G401.6 (cell line): ENCODE results near the gene MPI.

Experiments
- FAIRE-seq: peaks from 2 replicates; lab custom pipeline; 2012; peaks lifted over from hg19 to GRCh38; lab: Jason Lieb, UNC

The MPI gene

DNA sequence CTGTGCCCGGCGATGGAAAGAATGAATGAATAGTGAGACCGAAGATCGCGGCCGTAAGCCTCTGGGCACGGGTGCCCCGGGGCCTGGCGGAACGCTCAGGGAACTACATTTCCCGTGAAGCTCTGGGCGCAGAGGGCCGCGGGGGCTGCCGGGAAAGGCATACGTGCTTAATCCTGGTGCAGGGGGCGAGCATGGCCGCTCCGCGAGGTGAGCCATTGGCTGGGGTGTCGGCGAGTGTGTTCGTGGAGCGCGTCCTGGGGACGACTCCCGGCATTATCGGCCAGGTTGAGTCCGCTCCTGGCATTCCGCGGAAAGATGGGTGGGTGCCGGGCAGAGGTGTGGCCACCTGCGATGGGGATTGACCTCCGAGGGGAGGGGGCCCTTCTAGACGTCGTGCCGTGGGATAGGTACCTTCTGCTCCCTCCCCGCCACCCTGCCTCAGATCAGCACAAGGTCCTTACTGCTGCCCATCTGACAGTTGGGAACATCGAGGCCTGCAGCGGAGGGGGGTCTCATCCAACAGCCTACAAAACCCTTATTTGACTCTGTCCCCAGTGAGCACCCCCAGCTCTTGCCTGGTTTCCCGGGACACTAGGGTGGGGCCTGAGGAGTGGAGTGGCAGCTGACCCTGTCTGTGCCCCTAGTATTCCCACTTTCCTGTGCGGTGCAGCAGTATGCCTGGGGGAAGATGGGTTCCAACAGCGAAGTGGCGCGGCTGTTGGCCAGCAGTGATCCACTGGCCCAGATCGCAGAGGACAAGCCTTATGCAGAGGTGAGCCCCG is at the start of gene MPI:
TSS of gene MPI (plus strand) at position 160 of the 782 bp plus-strand sequence. CDS start at position 192, 32 bp downstream.
- FAIRE-seq, result peak; percentile 13

DNA sequence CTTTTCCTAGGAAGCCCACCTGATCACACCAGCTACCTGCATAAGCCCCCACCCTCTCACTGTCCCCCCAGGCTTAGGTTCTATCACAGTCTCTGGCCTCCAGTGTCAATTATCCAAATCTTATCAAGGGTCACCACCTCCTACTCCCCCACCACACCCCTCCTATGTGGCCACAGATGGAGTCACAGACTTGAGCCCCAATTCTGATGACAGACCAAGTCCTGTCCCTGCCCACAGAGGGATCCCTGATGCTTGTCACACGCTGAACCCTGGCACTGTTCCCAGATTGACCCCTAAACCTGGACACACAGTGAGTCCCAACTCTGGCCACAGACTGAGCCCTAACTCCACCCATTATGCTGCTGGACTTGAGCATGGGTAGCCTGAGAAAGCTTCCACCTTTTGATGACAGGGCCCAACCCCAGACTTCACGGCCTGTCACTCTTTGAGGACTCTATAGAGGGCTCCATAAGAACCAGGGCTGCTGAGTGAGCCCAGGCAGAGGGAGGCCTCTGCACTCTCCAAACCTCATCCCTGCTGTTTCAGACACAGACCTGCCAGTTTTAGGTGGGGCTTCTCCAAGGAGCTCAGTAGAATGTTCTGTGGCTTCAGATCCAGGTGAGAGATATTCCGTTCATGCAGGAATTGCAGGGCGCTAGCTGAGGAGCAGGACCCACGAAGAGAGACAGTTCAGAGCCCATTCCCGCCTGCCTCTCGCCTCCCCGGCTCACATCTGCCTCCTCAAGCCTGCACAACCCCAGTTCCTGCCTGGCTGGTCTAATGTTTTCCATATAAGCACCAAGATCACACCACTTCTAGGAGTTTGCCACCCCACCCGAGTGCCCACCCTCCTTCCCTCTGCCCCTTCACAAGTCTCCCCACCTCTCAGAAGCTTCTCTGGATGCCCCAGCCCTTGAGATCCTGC is 48.7 kb upstream of the MPI start:
- no peak for FAIRE-seq

- no peak for FAIRE-seq
These were observed 47.9 kb upstream of the MPI start for GRCh38 chr15:74841891-74842373.

DNA sequence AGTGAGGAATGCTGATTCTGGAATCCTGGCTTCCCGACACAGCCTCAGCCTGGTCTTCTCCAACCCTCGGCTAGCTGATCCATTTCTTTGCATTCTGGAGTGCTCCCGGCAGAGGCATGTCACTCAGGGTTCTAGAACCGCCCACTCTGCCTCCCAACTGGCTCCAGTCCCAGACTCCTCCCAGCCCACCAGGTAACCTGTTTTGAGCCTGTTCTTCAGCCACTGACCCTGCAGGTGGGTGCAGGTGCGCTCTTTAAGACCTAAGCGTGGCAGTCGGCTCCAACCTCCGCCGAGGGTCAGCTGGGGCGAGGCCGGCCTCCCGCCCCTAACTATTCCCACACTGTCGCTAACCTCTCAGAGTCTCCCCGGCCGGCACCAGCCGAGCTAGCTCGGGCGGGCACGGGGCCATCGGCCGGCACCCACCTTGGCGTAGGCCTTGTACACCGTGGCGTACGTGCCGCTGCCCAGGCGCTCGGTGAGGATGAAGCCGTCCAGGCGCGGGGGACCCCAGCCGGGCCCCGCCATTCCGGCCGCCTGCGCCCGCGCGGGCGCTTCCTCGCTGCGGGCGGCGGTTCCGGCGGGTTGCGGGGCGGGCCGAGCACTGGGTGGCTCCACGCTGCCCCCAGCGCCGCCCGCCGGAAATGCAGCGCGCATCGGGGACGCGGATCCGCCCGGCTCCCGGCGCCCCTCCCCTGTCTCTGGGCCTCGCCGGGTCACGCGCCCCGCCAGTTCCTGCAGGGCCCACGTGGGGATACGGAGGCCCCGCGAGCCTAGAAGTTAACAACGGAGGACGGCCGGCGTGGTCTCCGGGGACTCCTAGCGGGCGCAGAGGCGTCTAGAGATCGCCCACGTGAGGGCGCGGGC is 47.0 kb upstream of the MPI start, which contains the start of gene ULK3:
TSS of gene ULK3 (minus strand) at position 576 of the 864 bp plus-strand sequence. CDS start at position 525, 51 bp downstream.
- peak; percentile 58 for FAIRE-seq

- no peak for FAIRE-seq
These were observed 46.4 kb upstream of the MPI start for GRCh38 chr15:74843445-74843828.

DNA sequence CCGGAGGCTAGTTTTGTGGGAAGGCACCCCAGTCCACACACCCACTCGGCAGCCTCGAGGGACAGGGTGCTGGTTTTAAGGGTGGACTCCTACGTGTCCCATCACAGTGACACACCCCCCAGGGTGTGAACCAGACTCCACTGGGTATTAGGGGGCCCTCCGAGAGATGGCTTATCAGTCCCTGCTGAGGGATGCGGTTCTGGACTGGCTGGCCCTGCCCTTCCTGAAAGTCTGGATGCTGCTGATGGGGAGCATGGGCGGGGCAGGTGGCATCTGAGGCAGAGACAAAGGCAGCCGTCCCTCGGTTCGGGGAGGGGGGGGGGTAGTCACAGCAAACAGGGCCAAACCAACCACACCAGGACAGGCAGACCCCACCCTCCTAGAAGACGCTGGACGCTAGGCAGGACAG is 45.9 kb upstream of the MPI start:
- no peak for FAIRE-seq

DNA sequence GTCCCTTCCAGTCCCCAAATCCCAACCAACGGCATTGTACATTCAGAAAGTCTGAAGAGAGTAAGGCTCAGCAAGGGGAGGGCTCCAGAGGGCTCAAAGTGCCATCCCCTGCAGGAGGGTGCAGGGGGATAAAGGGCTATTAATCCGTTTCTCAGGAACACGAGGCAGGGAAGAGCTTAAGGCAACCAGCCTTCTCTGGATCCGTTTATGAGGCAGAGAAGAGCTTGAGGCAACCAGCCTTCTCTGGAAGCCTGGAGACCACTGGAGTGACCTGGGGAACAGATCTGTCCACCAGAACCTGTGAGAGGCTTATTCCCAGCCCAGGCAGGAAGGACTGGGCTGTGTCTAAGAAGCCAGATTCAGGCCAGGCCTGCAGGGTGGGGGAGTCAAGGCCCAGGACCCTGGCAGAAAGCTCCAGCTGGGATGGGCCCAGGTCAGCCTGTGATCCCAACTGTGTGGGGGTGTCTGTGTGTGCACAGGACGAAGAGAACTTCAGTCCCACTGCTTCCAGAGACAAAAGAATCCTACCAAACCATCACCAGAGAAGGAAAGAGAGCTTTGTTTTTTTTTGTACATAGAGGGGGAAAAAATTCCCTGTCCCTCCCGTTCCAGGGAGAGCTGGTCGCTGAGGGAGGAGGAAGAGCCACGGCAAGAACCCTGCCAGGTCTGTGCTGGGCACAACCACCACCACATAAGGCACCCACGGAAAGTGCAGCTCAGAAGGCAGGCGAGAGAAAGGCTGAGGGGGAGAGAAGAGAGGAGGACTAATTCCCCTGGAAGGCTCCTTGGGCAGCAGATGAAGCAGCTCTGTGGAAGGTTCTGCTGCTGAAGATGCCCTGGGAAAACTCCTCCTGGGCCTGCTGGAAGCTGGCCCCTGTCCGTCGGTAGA is 45.3 kb upstream of the MPI start:
- FAIRE-seq, result no peak

GRCh38 chr15:74845208-74845568 is 44.7 kb upstream of the MPI start:
- FAIRE-seq, result no peak

DNA sequence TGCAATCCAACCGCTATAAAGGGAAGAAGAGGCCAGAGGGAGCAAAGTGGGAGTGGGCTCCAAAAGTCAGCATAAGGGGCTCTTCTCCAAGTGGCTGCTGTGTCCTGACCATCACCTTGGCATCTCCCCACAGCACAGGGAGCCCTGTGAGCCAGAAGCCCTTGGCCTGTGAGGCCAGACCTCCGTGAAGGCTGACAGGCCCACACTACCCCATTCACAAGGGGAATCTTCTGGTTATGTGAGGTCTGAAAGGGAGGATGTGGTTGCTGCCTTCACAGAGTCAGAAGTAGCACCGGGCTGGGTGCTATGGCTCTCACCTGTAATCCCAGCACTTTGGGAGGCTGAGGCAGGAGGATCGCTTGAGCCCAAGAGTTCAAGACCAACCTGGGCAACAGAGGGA is 44.3 kb upstream of the MPI start:
- FAIRE-seq, result no peak

DNA sequence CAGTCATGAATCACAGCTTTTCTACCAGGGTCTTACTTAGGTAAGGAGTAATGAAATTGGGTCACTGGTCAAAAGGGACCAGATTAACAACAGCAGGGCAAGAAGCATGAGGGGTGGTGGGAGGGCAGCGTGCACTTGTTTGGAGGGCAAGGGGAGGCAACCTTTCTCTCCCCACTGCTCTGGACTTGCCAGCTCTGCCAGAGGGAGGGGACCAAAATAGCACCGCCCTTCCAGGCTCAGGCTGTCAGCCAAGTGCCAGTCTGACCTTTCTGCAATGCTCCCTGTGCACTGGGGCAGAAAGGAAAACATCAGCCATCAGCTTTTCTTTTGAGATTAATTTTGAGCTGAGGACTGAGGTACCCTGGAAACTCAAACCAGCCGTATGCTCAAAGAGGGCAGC is 42.4 kb upstream of the MPI start:
- FAIRE-seq, result no peak

DNA sequence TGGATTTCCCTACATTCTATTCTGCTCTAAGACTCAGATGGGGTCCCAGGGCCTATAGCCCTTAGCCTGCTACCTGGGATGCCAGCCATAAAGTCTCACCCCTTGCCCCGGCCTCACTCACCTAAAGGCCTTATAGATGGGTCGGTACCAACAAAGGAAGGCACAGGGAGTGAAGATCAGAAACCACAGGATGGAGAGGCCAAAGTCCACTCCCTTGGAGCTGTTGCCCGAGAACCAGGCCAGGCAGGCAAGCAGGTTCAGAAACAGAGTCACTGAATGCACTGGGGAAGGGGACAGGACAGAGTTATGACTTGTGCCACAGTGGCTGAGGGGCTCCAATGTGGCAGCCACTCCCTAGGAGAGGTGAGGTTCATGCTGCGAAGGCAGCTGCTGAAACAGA is 39.4 kb upstream of the MPI start:
- no peak for FAIRE-seq

DNA sequence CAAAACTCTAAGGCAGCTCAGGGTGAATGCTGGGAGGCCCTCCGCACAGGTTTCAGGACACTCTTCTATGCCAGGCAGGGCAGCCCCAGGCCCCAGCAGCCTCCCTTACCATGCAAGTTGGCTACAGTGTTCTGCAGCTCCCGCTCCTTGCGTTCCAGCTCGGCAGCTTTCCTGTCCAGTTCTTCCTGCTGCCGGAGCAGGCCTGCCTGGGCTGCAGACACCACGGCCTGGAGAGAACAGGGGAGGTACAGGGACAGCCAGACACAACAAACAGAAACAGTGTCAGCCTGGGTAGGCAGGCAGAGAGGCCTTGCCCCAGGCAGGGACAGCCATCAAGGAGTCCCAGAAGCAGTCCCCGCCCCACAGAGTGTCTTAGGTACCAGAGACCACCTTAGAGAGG is 37.9 kb upstream of the MPI start:
- no peak for FAIRE-seq

- FAIRE-seq, result no peak
These were observed 35.3 kb upstream of the MPI start for GRCh38 chr15:74854453-74855022.

DNA sequence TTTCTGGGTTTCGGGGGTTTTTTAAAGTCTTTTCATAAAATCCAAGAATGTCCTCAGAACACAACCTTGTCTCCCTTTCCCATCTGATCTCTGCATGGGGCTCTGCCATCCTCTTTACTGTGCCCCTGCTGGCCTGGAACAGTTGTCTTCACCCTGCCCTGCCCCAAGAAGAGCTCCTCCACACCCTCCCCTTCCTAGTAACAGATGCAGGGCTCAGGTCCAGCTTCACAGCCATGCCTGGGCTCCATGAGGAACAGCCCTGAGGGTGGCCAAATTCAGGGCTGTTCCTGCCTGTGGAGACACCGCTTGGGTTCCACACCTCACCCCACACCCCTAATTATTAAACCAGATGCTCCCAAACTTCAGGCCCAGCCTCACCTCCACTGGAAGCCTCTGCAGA is 34.0 kb upstream of the MPI start:
- no peak for FAIRE-seq

DNA sequence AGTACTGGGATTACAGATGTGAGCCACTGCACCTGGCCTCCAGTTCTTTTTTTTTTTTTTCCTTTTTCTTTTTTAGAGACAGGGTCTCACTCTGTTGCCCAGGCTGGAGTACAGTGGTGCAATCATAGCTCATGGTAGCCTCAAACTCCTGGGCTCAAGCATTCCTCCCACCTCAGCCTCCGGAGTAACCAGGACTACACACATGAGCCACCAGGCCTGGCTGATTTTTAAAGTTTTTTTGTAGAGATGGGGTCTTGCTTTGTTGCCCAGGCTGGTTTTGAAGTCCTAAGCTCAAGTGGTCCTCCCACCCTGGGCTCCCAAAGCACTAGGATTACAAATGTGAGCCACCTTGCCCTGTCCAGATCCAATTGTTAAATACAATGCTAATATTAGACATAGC is 33.3 kb upstream of the MPI start:
- no peak for FAIRE-seq

DNA sequence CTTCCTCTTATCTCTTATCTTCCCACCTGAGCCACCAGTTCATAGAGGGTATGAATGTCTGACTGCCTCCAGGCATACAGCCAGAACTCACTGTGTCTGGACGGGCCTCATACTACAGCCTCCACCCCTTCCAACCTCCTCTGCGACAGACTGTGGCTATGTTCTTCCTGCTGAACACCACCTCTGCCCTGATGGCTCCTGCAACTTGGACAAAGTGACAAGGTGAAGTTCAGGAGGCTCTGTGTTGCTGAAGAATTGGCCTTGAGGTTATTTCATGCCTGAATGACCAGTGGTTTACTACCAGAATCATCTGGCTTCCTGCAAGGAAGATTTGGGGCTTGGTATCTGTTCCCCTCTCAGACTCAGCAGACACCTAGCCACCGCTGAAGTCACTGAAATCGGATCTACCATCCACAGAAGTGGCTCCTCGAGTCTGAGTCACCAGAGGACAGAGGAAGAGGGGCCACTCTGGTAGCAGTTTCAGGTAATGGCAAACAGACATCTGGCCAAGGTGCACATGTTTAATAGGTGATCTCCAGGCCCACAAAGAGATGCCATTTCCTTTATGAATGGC is 32.7 kb upstream of the MPI start:
- FAIRE-seq, result no peak

- FAIRE-seq, result no peak
These were observed 32.0 kb upstream of the MPI start for GRCh38 chr15:74857671-74858368.

DNA sequence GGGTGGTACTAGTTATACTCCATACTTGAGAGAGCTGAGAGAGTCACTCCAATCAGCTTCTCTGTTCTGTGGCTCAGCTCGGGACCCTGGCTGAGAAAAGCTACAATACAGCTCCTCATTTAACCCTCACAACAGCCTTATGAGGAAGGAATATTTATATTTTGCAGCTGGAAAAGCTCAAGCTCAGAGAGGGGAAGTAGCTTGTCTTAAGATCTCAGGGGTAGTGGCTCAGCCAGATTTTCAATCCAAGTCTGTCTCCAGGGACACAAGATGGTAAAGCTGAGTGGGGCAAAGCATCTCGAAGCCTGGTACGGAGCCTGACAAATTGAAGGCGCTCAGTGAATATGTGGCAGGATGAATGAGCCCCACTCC is 31.5 kb upstream of the MPI start:
- FAIRE-seq, result no peak

DNA sequence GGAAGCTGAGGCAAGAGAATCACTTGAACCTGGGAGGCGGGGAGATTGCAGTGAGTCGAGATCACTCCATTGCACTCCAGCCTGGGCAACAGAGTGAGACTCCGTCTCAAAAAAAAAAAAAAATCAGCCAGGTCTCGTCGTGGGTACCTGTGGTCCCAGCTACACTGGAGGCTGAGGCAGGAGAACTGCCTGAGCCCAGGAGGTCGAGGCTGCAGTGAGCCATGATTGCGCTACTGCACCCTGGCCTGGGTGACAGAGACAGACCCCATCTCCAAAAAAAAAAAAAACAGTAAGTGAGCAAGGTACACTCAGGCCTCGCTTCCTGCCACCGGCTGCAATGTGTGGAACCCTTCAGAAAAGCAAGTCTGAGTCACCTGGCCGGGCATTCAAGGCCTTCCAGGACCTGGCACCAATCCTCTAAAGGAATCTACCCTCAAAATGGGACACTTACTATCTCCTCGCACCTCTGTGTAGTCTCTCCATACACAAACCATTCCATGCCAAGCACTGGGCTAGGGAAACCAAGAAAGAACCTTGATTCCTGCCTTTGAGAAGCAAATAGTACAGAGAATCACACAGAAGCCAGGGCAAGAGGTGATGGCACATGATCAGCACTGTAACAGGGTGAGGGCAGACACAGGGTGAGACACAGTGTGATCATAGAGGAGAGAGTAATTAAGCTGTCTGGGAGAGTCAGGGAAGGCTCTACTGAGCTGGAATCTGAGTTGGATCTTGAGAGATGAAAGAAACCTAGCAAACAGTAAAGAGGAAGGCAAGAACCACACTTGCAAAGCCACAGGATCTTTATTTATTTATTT is 26.4 kb upstream of the MPI start:
- FAIRE-seq, result no peak
